ENCODE data around the gene P2RY6. TPM values are rescaled to one million over a fixed set of nuclear protein-coding genes. Genes with fewer than 3 reads are reported as not detected.

The P2RY6 gene
- total RNA-seq, 2 experiments from 2014 or later, result not detected

GRCh38 chr11:73313652-73314051 is 41.5 kb downstream of the P2RY6 start:
- no peak overlapping the region for H3K27ac Mint-ChIP-seq
- H3K27me3 Mint-ChIP-seq, result peaks cover 7% of the 10 kb centered on the region
- Histone ChIP-seq H3K4me1 (ENCODE audit: insufficient read depth, low read length) (peaks cover 9% of the 10 kb centered on the region), H3K27ac (ENCODE audit: low read depth in 1 of 2, low read length in 2 of 2) (no peak overlapping the region), H3K36me3 (ENCODE audit: insufficient read depth, low read length) (no peaks in the 10 kb centered on the region), H3K9me3 (ENCODE audit: control insufficient read depth in 1 of 2, insufficient read depth in 1 of 2, low read length in 2 of 2) (no peaks in the 10 kb centered on the region), H3K27me3 (ENCODE audit: control insufficient read depth in 1 of 2, insufficient read depth in 2 of 2, low read length in 2 of 2) (peaks cover 4 to 8% of the 10 kb centered on the region in 2 experiments), H3K4me3 (ENCODE audit: low read length) (no peak overlapping the region)
- TF ChIP-seq CTCF (IDR thresholded peaks at IDR 0.05), result no peak
- CTCF ChIA-PET, result interaction anchor here (0.9 to 1.2 kb wide), 2 partner anchors 22 to 38 kb away, joined by 3 to 4 read pairs; no protein-coding TSS in a partner anchor
- no peak for ATAC-seq (ENCODE audit: poor library complexity)
- DNase-seq, result no peak
- no peaks in the 10 kb centered on the region for H3K9me3 Mint-ChIP-seq
- POLR2A ChIA-PET, result no interaction called here
- H3K4me3 Mint-ChIP-seq, result no peak overlapping the region
- no peaks in the 10 kb centered on the region for H3K36me3 Mint-ChIP-seq (ENCODE audit: low read depth)
- H3K4me1 Mint-ChIP-seq (ENCODE audit: low read depth), result no peaks in the 10 kb centered on the region
- intact Hi-C loops (cut with DNase I, micrococcal nuclease), result no loop called here

GRCh38 chr11:73314117-73314961 is 42.2 kb downstream of the P2RY6 start:
- no peak overlapping the region for H3K4me3 Mint-ChIP-seq
- peaks cover 3% of the 10 kb centered on the region for H3K4me1 ChIP-seq (ENCODE audit: insufficient read depth, low read length)
- peaks cover 2 to 4% of the 10 kb centered on the region in 2 experiments for H3K27me3 ChIP-seq (ENCODE audit: control insufficient read depth in 1 of 2, insufficient read depth in 2 of 2, low read length in 2 of 2)
- H3K9me3 Mint-ChIP-seq, result no peaks in the 10 kb centered on the region
- H3K4me3 ChIP-seq (ENCODE audit: low read length), result no peak overlapping the region
- H3K36me3 ChIP-seq (ENCODE audit: insufficient read depth, low read length), result no peaks in the 10 kb centered on the region
- H3K27ac ChIP-seq (ENCODE audit: low read depth in 1 of 2, low read length in 2 of 2), result no peak overlapping the region
- DNase-seq (no peak), ATAC-seq (ENCODE audit: poor library complexity) (no peak)
- H3K27me3 Mint-ChIP-seq, result peaks cover 7% of the 10 kb centered on the region
- POLR2A ChIA-PET, result interaction anchor here (0.6 kb wide), 1 partner anchor 1250 kb away, joined by 3 read pairs; no protein-coding TSS in a partner anchor
- H3K9me3 ChIP-seq (ENCODE audit: control insufficient read depth in 1 of 2, insufficient read depth in 1 of 2, low read length in 2 of 2), result no peaks in the 10 kb centered on the region
- no peak overlapping the region for H3K27ac Mint-ChIP-seq
- CTCF ChIA-PET, result interaction anchor here (0.9 to 1.2 kb wide), 2 partner anchors 21 to 37 kb away, joined by 3 to 4 read pairs; no protein-coding TSS in a partner anchor
- intact Hi-C loops (cut with DNase I, micrococcal nuclease), result no loop called here
- no peaks in the 10 kb centered on the region for H3K36me3 Mint-ChIP-seq (ENCODE audit: low read depth)
- no peak for TF ChIP-seq CTCF (IDR thresholded peaks at IDR 0.05)
- H3K4me1 Mint-ChIP-seq (ENCODE audit: low read depth), result no peaks in the 10 kb centered on the region

- Histone ChIP-seq H3K27ac (ENCODE audit: low read depth in 1 of 2, low read length in 2 of 2) (no peak overlapping the region), H3K4me1 (ENCODE audit: insufficient read depth, low read length) (peaks cover 3% of the 10 kb centered on the region), H3K27me3 (ENCODE audit: control insufficient read depth in 1 of 2, insufficient read depth in 2 of 2, low read length in 2 of 2) (no peaks in the 10 kb centered on the region), H3K9me3 (ENCODE audit: control insufficient read depth in 1 of 2, insufficient read depth in 1 of 2, low read length in 2 of 2) (no peaks in the 10 kb centered on the region), H3K4me3 (ENCODE audit: low read length) (no peak overlapping the region), H3K36me3 (ENCODE audit: insufficient read depth, low read length) (no peaks in the 10 kb centered on the region)
- DNase-seq (no peak), ATAC-seq (ENCODE audit: poor library complexity) (no peak)
- no peak for TF ChIP-seq CTCF (IDR thresholded peaks at IDR 0.05)
- H3K27me3 Mint-ChIP-seq, result peaks cover 7% of the 10 kb centered on the region
- H3K9me3 Mint-ChIP-seq, result no peaks in the 10 kb centered on the region
- no peaks in the 10 kb centered on the region for H3K4me1 Mint-ChIP-seq (ENCODE audit: low read depth)
- no peaks in the 10 kb centered on the region for H3K36me3 Mint-ChIP-seq (ENCODE audit: low read depth)
- ChIA-PET CTCF (no interaction called here), POLR2A (no interaction called here)
- H3K4me3 Mint-ChIP-seq, result no peak overlapping the region
- H3K27ac Mint-ChIP-seq, result no peak overlapping the region
- intact Hi-C loops (cut with DNase I, micrococcal nuclease), result no loop called here
Measured at GRCh38 chr11:73315293-73316020, 43.3 kb downstream of the P2RY6 start.
